ENCODE measurements around the gene DMRTA2.

DNA sequence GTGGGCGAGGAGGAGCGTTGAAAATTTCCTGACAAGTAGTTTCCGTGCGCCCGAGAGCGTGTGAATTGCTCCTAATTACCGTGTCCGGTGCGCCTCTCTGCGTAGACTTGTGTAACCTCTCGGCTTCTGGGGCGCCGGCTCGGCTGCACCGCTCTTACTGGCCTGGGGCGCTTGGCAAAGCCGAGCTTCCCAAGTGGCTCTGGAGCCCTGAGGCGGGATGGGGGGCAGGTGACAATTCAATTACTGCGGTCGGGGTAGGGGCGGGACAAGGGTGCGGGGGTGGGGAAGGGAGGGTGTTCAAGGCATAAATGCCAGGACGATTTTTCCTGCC lies 392 bp upstream of the DMRTA2 start:
- no peak for TF ChIP-seq CTCF (IDR thresholded peaks at IDR 0.05)
- TF ChIP-seq POLR2A (IDR thresholded peaks at IDR 0.05), result no peak

All from thyroid gland (tissue), 4 donors.